22Rv1 (cell line): ENCODE results near the gene C20orf204.

ENCODE experiments used
- CTCF ChIP-seq: fragments of 450-650 bp; IDR thresholded peaks from 2 replicates; pipeline ENCODE4 v1.5.1; 2017; ENCODE audit warnings: mild to moderate bottlenecking
- ZFX ChIP-seq: fragments of 450-650 bp; IDR thresholded peaks from 2 replicates; pipeline ENCODE4 v1.6.1; 2017; ENCODE audit warnings: antibody characterized with exemption, borderline replicate concordance

- TF ChIP-seq CTCF: no peak
- no peak for TF ChIP-seq ZFX
Observed at GRCh38 chr20:64052987-64053840, 17.2 kb downstream of the C20orf204 start.
